HUES6 (cell line): ENCODE measurements around the gene SIDT2.

ENCODE experiments used
- H3K27ac ChIP-seq: 2 replicates; pipeline ENCODE4 v1.7.0; 2013; ENCODE audit warnings: low read depth, mild to moderate bottlenecking, low read length, inconsistent platforms
- H3K27me3 ChIP-seq: 2 replicates; pipeline ENCODE4 v1.6.1; 2013; ENCODE audit warnings: low read length; ENCODE audit not compliant: control insufficient read depth, insufficient read depth
- H3K36me3 ChIP-seq: 2 replicates; pipeline ENCODE4 v1.6.1; 2013; ENCODE audit warnings: low read length; ENCODE audit not compliant: control insufficient read depth, insufficient read depth
- H3K4me1 ChIP-seq: 2 replicates; pipeline ENCODE4 v1.6.1; 2013; ENCODE audit warnings: low read length; ENCODE audit not compliant: control insufficient read depth, insufficient read depth
- H3K4me3 ChIP-seq: 2 replicates; pipeline ENCODE4 v1.5.1; 2013; ENCODE audit warnings: low read depth, low read length
- H3K9ac ChIP-seq: one replicate; pipeline ENCODE4 v1.6.1; 2013; ENCODE audit warnings: mild to moderate bottlenecking, low read length
- H3K9me3 ChIP-seq: 2 replicates; pipeline ENCODE4 v1.6.1; 2013; ENCODE audit warnings: low read depth, low read length; ENCODE audit not compliant: control insufficient read depth, insufficient read depth

Gene SIDT2

DNA sequence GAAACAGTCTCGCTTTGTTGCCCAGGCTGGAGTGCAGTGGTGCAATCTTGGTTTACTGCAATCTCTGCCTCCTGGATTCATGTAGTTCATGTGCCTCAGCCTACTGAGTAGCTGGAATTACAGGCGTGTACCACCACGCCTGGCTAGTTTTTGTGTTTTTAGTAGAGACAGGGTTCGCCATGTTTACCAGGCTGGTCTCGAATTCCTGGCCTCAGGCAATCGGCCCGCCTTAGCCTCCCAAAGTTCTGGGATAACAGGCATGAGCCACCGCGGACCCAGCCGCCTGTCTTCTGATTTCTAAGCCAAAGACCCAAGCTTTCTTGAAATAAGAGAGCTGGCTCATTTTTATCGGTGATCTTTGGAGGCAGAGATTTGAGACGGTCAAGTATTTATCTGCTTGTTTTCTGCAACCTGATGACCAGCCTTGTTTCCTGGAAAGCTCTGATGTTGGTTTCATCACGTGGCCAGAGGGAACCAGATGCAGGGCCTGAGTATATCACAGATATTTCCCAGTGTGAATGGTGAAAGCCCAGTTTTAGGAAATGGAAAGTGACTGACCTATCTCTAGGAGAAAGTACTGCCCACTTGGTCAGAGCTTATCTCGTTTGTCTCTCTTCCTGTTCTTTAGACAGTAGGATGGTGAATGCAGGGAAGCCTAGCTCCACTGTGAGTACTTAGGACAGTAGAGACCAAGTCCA, 5.7 kb upstream of the SIDT2 start:
- Histone ChIP-seq H3K9me3 (no peaks in the 10 kb centered on the region), H3K27ac (no peak overlapping the region), H3K4me3 (no peak overlapping the region), H3K4me1 (peaks cover 29% of the 10 kb centered on the region), H3K9ac (no peak overlapping the region), H3K36me3 (peaks cover 35% of the 10 kb centered on the region), H3K27me3 (no peaks in the 10 kb centered on the region)

DNA sequence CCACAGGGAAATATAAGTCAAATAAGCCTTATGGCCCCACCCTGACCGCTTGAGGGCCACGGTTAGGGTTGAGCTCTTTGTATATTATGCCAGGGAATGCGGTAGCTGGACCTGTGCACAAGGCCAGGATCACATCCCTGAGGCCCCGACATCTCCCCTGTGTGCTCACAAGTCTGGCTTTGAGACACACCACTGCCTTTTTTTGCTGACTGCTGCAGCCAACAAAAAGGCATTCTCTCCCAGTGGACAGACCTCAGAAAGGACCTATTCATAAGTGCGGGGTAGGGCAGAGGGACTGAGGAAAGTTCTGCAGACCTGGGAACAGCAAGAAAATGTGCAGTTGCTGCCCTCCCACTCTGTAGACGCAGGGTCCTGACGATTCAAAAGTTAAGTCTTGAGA, 3.4 kb upstream of the SIDT2 start:
- Histone ChIP-seq H3K27ac (no peak overlapping the region), H3K36me3 (peaks cover 15% of the 10 kb centered on the region), H3K9me3 (no peaks in the 10 kb centered on the region), H3K9ac (no peak overlapping the region), H3K4me3 (no peak overlapping the region), H3K27me3 (no peaks in the 10 kb centered on the region), H3K4me1 (peaks cover 38% of the 10 kb centered on the region)

DNA sequence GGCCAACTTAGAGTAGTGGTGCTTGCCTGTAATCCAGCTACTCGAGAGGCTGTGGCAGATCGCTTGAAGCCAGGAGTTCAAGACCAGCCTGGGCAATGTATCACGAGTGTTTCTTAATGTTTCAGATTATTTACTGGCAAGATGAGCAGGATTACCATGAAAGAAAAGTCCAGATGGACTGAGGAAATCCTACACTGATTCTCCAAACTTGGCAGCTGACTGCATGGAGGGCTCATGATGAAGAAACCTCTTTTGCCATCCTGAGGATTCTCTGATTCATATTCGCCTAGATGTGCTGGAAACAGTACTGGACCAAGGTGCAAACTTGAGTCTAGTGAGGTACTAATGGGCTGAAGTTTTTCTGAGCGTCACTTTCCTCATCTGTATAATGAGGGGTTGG, 2.8 kb upstream of the SIDT2 start:
- Histone ChIP-seq H3K27me3 (no peaks in the 10 kb centered on the region), H3K27ac (no peak overlapping the region), H3K9ac (no peak overlapping the region), H3K4me1 (peaks cover 37% of the 10 kb centered on the region), H3K9me3 (no peaks in the 10 kb centered on the region), H3K36me3 (peaks cover 9% of the 10 kb centered on the region), H3K4me3 (no peak overlapping the region)

DNA sequence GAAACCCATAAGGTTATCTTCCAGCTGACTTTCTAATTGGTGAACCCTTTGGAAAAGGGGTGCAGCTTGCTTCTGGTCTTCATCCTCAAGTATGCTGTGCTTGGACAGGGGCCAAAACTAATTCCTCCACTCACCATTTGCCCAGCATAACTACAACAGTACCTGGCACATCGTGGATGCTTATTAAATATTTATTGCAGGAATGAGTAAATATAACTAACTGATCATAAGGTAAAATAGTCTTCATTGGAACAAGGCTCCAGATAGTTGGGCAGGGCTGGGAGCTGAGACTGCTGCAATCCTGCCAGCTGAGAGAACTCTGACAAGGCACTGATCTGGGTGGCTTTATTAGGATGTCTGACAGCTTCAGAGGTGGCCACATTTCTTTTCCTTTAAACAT, 2.4 kb upstream of the SIDT2 start:
- peaks cover 37% of the 10 kb centered on the region for H3K4me1 ChIP-seq
- H3K4me3 ChIP-seq, result no peak overlapping the region
- no peaks in the 10 kb centered on the region for H3K9me3 ChIP-seq
- H3K36me3 ChIP-seq, result peaks cover 5% of the 10 kb centered on the region
- no peak overlapping the region for H3K27ac ChIP-seq
- H3K27me3 ChIP-seq, result no peaks in the 10 kb centered on the region
- H3K9ac ChIP-seq, result no peak overlapping the region

DNA sequence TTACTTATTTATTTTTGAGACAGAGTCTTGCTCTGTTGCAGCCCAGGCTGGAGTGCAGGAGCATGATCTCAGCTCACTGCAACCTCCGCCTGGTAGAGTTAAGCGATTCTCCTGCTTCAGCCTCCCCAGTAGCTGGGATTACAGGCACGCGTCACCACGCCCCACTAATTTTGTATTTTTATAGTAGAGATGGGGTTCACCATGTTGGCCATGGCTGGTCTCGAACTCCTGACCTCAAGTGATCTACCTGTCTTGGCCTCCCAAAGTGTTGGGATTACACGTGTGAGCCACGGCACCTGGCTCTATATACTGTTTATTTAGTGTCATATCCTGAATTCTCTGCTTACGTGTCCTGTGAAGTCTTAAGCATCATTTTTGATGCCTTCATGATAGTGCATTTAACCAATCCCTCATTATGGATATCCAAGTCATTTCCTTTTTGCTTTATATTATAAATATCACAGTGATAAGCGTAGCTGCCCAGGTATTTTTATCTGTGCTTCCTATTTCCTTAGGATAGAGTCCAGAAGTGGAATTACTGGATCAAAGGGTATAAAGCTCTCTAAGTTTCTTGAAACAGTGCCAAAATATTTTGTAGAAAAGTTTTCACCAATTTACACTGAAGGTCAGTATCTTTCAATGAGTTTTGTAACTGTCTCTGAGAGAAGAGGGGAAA, 871 bp upstream of the SIDT2 start:
- Histone ChIP-seq H3K4me3 (peak overlapping the region; percentile 89), H3K9me3 (no peaks in the 10 kb centered on the region), H3K9ac (peak overlapping the region; percentile 33), H3K27me3 (no peaks in the 10 kb centered on the region), H3K27ac (peak overlapping the region; percentile 23; the same call in 1 of the 2 replicates), H3K36me3 (peaks cover 8% of the 10 kb centered on the region), H3K4me1 (peaks cover 24% of the 10 kb centered on the region)

DNA sequence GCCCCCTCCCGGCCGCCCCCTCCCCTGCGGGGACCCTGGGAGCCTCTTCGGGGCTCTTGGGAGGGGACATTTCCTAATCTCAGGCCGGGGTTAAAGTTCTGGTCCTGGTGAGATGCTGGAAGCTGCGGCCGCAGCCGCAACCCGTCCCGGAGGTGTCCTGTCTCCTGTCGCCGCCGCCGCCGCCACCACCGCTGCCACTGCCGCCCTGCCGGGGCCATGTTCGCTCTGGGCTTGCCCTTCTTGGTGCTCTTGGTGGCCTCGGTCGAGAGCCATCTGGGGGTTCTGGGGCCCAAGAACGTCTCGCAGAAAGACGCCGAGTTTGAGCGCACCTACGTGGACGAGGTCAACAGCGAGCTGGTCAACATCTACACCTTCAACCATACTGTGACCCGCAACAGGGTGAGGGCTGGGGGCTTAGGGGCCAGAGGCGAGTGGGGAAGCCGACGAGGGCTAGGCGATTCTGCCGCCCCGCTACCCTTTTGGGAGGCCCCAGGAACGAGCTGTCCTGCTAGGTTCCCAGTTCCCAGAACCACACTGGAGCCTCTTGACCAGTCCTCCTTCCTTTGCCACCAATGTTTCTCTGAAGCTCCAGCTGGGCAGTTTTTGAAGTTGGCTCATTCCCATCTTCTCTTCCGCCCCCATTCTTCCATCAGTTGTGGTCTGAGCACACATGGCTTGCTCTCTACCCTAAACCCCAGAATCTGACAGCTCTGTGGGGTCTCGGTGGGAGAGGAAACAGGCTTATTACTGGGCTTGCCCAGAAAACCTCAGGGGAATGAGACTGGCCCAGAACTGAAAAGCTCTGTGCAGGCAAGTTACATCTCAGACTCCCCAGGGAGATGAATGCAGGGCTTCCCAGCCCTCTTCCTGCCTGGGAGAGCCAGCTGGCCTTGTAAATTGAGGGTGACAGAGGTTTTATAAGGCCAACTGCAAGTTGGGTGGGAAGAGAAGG, 781 bp downstream of the SIDT2 start:
- H3K27ac ChIP-seq, result peak overlapping the region; percentile 18; the same call in 1 of the 2 replicates
- H3K9ac ChIP-seq, result peak overlapping the region; percentile 87
- peaks cover 15% of the 10 kb centered on the region for H3K36me3 ChIP-seq
- peak overlapping the region; percentile 89 for H3K4me3 ChIP-seq
- no peaks in the 10 kb centered on the region for H3K27me3 ChIP-seq
- H3K4me1 ChIP-seq, result peaks cover 17% of the 10 kb centered on the region
- H3K9me3 ChIP-seq, result no peaks in the 10 kb centered on the region

DNA sequence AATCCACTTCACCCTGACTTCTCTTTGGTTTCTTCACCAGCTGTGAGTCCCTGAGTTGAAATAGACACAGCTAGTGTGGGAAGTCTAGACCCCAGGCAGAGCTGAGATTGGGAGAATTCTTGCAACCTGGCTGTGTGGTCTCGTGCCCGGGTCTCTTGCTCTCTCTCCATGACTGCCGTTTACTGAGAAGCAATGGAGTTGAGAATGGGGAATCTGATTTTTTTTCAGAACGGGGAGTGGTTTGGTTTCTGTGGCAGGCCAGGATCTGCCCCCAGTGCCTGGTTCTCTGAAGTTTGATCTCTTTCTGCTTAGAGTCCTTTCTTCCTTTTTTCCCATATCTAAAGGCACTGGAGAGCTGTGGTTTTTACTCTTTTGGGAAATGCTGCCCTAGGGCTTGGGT, 1.5 kb downstream of the SIDT2 start:
- Histone ChIP-seq H3K4me3 (peak overlapping the region; percentile 89), H3K36me3 (peaks cover 15% of the 10 kb centered on the region), H3K9me3 (no peaks in the 10 kb centered on the region), H3K4me1 (peaks cover 17% of the 10 kb centered on the region), H3K27me3 (no peaks in the 10 kb centered on the region), H3K27ac (no peak overlapping the region), H3K9ac (peak overlapping the region; percentile 87)

DNA sequence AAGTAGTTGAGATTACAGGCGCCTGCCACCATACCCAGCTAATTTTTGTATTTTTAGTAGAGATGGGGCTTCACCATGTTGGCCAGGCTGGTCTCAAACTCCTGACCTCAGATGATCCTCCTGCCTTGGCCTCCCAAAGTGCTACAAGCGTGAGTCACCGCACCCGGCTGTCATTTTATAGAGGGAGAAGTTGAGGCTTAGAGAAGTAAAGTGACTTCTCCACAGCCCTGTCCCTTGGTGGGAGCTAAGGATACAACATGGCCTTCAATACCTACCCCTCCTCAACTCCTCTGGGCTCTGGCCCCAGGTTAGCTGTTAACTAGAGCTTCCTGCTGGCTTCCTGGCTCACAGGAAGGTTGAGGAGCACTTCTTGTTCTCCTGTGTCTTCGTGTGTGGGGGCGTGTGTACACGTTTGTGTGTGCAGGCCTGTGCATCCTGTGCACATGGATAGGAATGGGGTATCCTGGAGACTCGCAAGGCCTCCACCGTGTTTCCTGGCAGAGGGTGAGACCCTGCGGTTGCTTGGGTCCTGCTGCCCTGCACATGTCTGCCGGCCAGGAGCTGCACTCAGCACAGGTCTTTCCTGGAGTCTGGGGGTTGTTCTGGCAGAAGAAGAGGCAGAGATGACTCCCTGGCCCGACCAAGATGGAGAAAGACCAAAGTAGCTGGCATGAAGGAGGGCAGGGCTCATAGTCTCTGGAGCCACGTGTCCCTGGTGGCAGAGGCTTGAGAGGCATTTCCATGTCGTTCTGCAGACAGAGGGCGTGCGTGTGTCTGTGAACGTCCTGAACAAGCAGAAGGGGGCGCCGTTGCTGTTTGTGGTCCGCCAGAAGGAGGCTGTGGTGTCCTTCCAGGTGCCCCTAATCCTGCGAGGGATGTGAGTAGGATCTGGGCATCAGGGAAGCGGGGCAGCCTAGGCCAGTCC, 2.4 kb downstream of the SIDT2 start:
- H3K9ac ChIP-seq, result peak overlapping the region; percentile 18
- H3K9me3 ChIP-seq, result no peaks in the 10 kb centered on the region
- H3K36me3 ChIP-seq, result peaks cover 17% of the 10 kb centered on the region
- no peak overlapping the region for H3K27ac ChIP-seq
- H3K27me3 ChIP-seq, result no peaks in the 10 kb centered on the region
- H3K4me3 ChIP-seq, result no peak overlapping the region
- H3K4me1 ChIP-seq, result peaks cover 17% of the 10 kb centered on the region

DNA sequence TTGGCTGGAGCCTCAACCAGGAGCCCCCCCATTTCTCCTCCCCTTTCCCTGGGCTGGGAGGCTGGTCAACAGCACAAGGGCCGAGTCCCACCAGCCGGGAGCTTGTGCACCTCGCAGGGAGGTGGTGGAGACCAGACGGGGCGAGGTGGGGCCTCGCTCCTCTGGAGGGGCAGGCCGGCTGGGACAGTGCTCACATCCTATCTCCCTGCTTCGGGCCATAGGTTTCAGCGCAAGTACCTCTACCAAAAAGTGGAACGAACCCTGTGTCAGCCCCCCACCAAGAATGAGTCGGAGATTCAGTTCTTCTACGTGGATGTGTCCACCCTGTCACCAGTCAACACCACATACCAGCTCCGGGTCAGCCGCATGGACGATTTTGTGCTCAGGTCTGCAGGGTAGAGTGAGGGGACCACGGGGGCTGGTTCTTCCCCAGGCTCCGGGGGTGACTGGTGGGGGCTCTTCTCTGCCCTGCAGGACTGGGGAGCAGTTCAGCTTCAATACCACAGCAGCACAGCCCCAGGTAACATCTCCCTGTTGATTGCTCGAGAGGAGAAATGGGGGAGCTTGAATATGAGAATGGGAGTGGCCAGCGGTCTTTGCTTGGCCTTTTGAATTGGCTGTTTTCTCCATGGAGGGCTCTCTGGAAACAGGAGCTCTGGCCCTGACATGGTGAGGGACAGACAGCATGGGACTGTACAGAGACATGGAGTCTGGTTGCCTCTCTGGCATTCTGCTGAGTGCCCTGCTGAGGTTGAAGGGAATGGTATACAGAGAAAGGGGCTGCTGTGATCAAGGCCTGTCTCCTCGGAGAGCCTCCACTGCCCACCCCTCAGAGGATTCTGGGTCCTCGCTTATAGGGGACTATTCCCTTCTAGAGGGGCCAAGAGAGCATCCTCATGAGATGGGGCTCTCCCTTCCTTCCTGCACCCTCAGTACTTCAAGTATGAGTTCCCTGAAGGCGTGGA, 3.3 kb downstream of the SIDT2 start:
- no peaks in the 10 kb centered on the region for H3K9me3 ChIP-seq
- H3K36me3 ChIP-seq, result peaks cover 20% of the 10 kb centered on the region
- no peak overlapping the region for H3K4me3 ChIP-seq
- peaks cover 17% of the 10 kb centered on the region for H3K4me1 ChIP-seq
- no peaks in the 10 kb centered on the region for H3K27me3 ChIP-seq
- H3K9ac ChIP-seq, result no peak overlapping the region
- no peak overlapping the region for H3K27ac ChIP-seq
